Fibroblast of lung (primary cell): ENCODE measurements around the gene CHST11.

Experiments used
- CTCF ChIP-seq, 2 donors: IDR thresholded peaks in 1 of 2; conservative IDR thresholded peaks in 1 of 2; 1 replicate in 1 of 2; 2 replicates in 1 of 2; pipeline ENCODE4 v1.5.1; 2011 to 2012; ENCODE audit warnings: low read length in 2 of 2, control low read depth in 1 of 2, inconsistent platforms in 1 of 2, low read depth in 1 of 2, mild to moderate bottlenecking in 1 of 2
- EZH2 ChIP-seq: IDR thresholded peaks from 2 replicates; pipeline ENCODE4 v1.5.1; 2012; ENCODE audit warnings: low read length, control low read depth, mild to moderate bottlenecking; ENCODE audit errors: missing control alignments

- TF ChIP-seq CTCF (conservative IDR thresholded peaks at IDR 0.05 in 1 of 2, IDR thresholded peaks at IDR 0.05 in 1 of 2; ENCODE audit: low read depth in 1 of 2, low read length in 2 of 2), result no peak
- TF ChIP-seq EZH2, result no peak
Observed at GRCh38 chr12:104603545-104603973, 146.8 kb downstream of the CHST11 start.
